Ishikawa (cell line): ENCODE data around the gene MYH14.
A peak's percentile ranks its signal among the peaks of the same experiment; 100 is the strongest.

ENCODE experiments used
- CEBPB ChIP-seq: IDR thresholded peaks from 2 replicates; pipeline ENCODE4 v1.6.1; 2012
- CREB1 ChIP-seq: IDR thresholded peaks from 2 replicates; pipeline ENCODE4 v1.6.1; 2012; ENCODE audit warnings: low read depth
- EGR1 ChIP-seq: IDR thresholded peaks from 2 replicates; pipeline ENCODE4 v1.6.1; 2012
- EP300 ChIP-seq: IDR thresholded peaks from 2 replicates; pipeline ENCODE4 v1.6.1; 2012; ENCODE audit warnings: borderline replicate concordance
- FOXM1 ChIP-seq: IDR thresholded peaks from 2 replicates; pipeline ENCODE4 v1.6.1; 2012; ENCODE audit warnings: low read depth, borderline replicate concordance
- MAX ChIP-seq: IDR thresholded peaks from 2 replicates; pipeline ENCODE4 v1.6.1; 2012
- NFIC ChIP-seq: IDR thresholded peaks from 2 replicates; pipeline ENCODE4 v1.6.1; 2012
- RAD21 ChIP-seq: IDR thresholded peaks from 2 replicates; pipeline ENCODE4 v1.6.1; 2012; ENCODE audit warnings: low read depth
- REST ChIP-seq: IDR thresholded peaks from 2 replicates; pipeline ENCODE4 v1.6.1; 2012; ENCODE audit warnings: low read depth, mild to moderate bottlenecking
- TAF1 ChIP-seq: IDR thresholded peaks from 2 replicates; pipeline ENCODE4 v1.6.1; 2012; ENCODE audit warnings: low read depth, mild to moderate bottlenecking
- TCF12 ChIP-seq: IDR thresholded peaks from 2 replicates; pipeline ENCODE4 v1.6.1; 2012; ENCODE audit warnings: low read depth
- TEAD4 ChIP-seq: IDR thresholded peaks from 2 replicates; pipeline ENCODE4 v1.6.1; 2012
- USF1 ChIP-seq: IDR thresholded peaks from 2 replicates; pipeline ENCODE4 v1.6.1; 2012
- YY1 ChIP-seq: IDR thresholded peaks from 2 replicates; pipeline ENCODE4 v1.6.1; 2012; ENCODE audit warnings: low read depth
- ZBTB7A ChIP-seq: IDR thresholded peaks from 2 replicates; pipeline ENCODE4 v1.6.1; 2012; ENCODE audit warnings: low read depth

The MYH14 gene

GRCh38 chr19:50167314-50167721 is 36.1 kb upstream of the MYH14 start:
- peak; percentile 94 for TF ChIP-seq FOXM1
- TF ChIP-seq CREB1 = peak; percentile 52; the same call in 1 of the 2 replicates
- peak; percentile 99 for TF ChIP-seq TCF12
- TF ChIP-seq ZBTB7A = peak; percentile 62; the same call in 1 of the 2 replicates
- peak; percentile 73 for TF ChIP-seq YY1
- no peak for TF ChIP-seq TAF1
- TF ChIP-seq REST = no peak; the same call in 1 of the 2 replicates
- peak; percentile 98 for TF ChIP-seq TEAD4
- TF ChIP-seq USF1 = peak; percentile 31; the same call in 1 of the 2 replicates
- peak; percentile 43; the same call in 1 of the 2 replicates for TF ChIP-seq RAD21
- TF ChIP-seq MAX = peak; percentile 53
- peak; percentile 76; the same call in 1 of the 2 replicates for TF ChIP-seq CEBPB
- peak; percentile 82 for TF ChIP-seq EGR1
- TF ChIP-seq NFIC = peak; percentile 100
- peak; percentile 99 for TF ChIP-seq EP300

GRCh38 chr19:50171752-50172151 is 31.7 kb upstream of the MYH14 start:
- TF ChIP-seq RAD21 (no peak), CREB1 (no peak), NFIC (no peak), TEAD4 (no peak), TCF12 (no peak), YY1 (no peak), EGR1 (no peak), TAF1 (no peak), USF1 (no peak), MAX (no peak), ZBTB7A (no peak), EP300 (no peak), CEBPB (no peak), REST (no peak), FOXM1 (no peak)

GRCh38 chr19:50172726-50173125 is 30.7 kb upstream of the MYH14 start:
- no peak for TF ChIP-seq EP300
- TF ChIP-seq ZBTB7A = no peak
- TF ChIP-seq USF1 = no peak
- TF ChIP-seq MAX = no peak
- TF ChIP-seq TAF1 = no peak
- TF ChIP-seq CREB1 = no peak
- TF ChIP-seq EGR1 = no peak
- TF ChIP-seq FOXM1 = no peak
- no peak for TF ChIP-seq TEAD4
- TF ChIP-seq RAD21 = no peak
- TF ChIP-seq TCF12 = no peak
- TF ChIP-seq YY1 = no peak
- TF ChIP-seq NFIC = no peak

- no peak for TF ChIP-seq RAD21
- 0 out of 2 replicates have a peak, but pooled peaks have one; percentile 12 for TF ChIP-seq EP300
- TF ChIP-seq MAX = 0 out of 2 replicates have a peak, but pooled peaks have one; percentile 17
These were observed 30.3 kb upstream of the MYH14 start for GRCh38 chr19:50173127-50173526.

GRCh38 chr19:50174100-50174793 is 29.2 kb upstream of the MYH14 start:
- peak; percentile 64 for TF ChIP-seq MAX
- peak; percentile 51 for TF ChIP-seq USF1
- peak; percentile 71 for TF ChIP-seq NFIC
- no peak for TF ChIP-seq ZBTB7A
- TF ChIP-seq CREB1 = no peak
- TF ChIP-seq FOXM1 = peak; percentile 89
- TF ChIP-seq TAF1 = no peak
- TF ChIP-seq TEAD4 = peak; percentile 86
- no peak for TF ChIP-seq YY1
- peak; percentile 3; the same call in 1 of the 2 replicates for TF ChIP-seq RAD21
- TF ChIP-seq REST = no peak
- TF ChIP-seq EGR1 = no peak
- peak; percentile 94 for TF ChIP-seq EP300
- TF ChIP-seq TCF12 = peak; percentile 93
- peak; percentile 26; the same call in 1 of the 2 replicates for TF ChIP-seq CEBPB
